Measurements from ENCODE around the gene ZBTB9.

- no peak for TF ChIP-seq CTCF (IDR thresholded peaks at IDR 0.05)
- no peak for TF ChIP-seq POLR2A (IDR thresholded peaks at IDR 0.05)
Measured at GRCh38 chr6:33490198-33490597, 35.8 kb downstream of the ZBTB9 start.

Data from uterus (tissue), 2 donors.